HepG2 (cell line): ENCODE data around the gene SCYL1. TPM values are rescaled to one million over a fixed set of nuclear protein-coding genes. Genes with fewer than 3 reads are reported as not detected.
A peak's percentile ranks its signal among the peaks of the same experiment; 100 is the strongest.

Experiments
- CBX2 ChIP-seq, 2 experiments: fragments of 200-600 bp in 1 of 2; sonication (generic); formaldehyde crosslinking in 1 of 2; IDR thresholded peaks; 2 replicates each; pipeline versions ENCODE4 v1.7.0 to v1.8.1; 2018 to 2022; ENCODE audit warnings: low read depth in 2 of 2, low read length in 1 of 2, mild to moderate bottlenecking in 1 of 2, missing genetic modification reagents in 1 of 2
- DRAP1 ChIP-seq: IDR thresholded peaks from 2 replicates; pipeline ENCODE4 v1.6.1; 2016; ENCODE audit warnings: missing genetic modification reagents, missing compliant biosample characterization
- ELF4 ChIP-seq: sonication (generic); formaldehyde crosslinking; IDR thresholded peaks from 2 replicates; pipeline ENCODE4 v1.5.0; 2020; ENCODE audit warnings: missing genetic modification reagents, mild to moderate bottlenecking, moderate library complexity, borderline replicate concordance
- FOXO4 ChIP-seq: sonication (generic); formaldehyde crosslinking; conservative IDR thresholded peaks from 2 replicates; pipeline ENCODE4 v1.8.1; 2023; ENCODE audit warnings: missing genetic modification reagents
- HCFC1 ChIP-seq: fragments of 150-350 bp; IDR thresholded peaks from 2 replicates; pipeline ENCODE4 v1.6.1; 2014; ENCODE audit warnings: low read depth, low read length
- MEIS2 ChIP-seq: sonication (generic); formaldehyde crosslinking; IDR thresholded peaks from 2 replicates; pipeline ENCODE4 v1.9.0; 2021; ENCODE audit warnings: mild to moderate bottlenecking, missing genetic modification reagents
- MNT ChIP-seq: fragments of 450-650 bp; IDR thresholded peaks from 2 replicates; pipeline ENCODE4 v1.6.1; 2016
- MTF2 ChIP-seq: sonication (generic); formaldehyde crosslinking; IDR thresholded peaks from 2 replicates; pipeline ENCODE4 v1.5.0; 2020; ENCODE audit warnings: missing genetic modification reagents, borderline replicate concordance
- MYPOP ChIP-seq: sonication (generic); formaldehyde crosslinking; IDR thresholded peaks from 2 replicates; pipeline ENCODE4 v1.8.1; 2023; ENCODE audit warnings: mild to moderate bottlenecking, moderate library complexity, missing genetic modification reagents
- PBX3 ChIP-seq: sonication (generic); formaldehyde crosslinking; IDR thresholded peaks from 2 replicates; pipeline ENCODE4 v1.8.1; 2023; ENCODE audit warnings: missing genetic modification reagents, inconsistent platforms, borderline replicate concordance
- PHF8 ChIP-seq: sonication (generic); formaldehyde crosslinking; IDR thresholded peaks from 2 replicates; pipeline ENCODE4 v1.5.0; 2020; ENCODE audit warnings: missing genetic modification reagents
- RNF2 ChIP-seq: fragments of 450-650 bp; conservative IDR thresholded peaks from 2 replicates; pipeline ENCODE4 v1.6.1; 2016; ENCODE audit warnings: low read depth
- RXRB ChIP-seq: IDR thresholded peaks from 2 replicates; pipeline ENCODE4 v1.6.1; 2016; ENCODE audit warnings: borderline replicate concordance, missing genetic modification reagents, missing compliant biosample characterization
- SAFB2 ChIP-seq: sonication (generic); formaldehyde crosslinking; IDR thresholded peaks from 2 replicates; pipeline ENCODE4 v1.5.1; 2020; ENCODE audit warnings: missing genetic modification reagents, low read depth, mild to moderate bottlenecking, borderline replicate concordance
- TERF1 ChIP-seq: sonication (generic); formaldehyde crosslinking; IDR thresholded peaks from 2 replicates; pipeline ENCODE4 v1.8.0; 2022; ENCODE audit warnings: mild to moderate bottlenecking, missing genetic modification reagents, moderate library complexity
- TFDP2 ChIP-seq: sonication (generic); formaldehyde crosslinking; IDR thresholded peaks from 2 replicates; pipeline ENCODE4 v1.4.0; 2020; ENCODE audit warnings: missing genetic modification reagents
- ZNF224 ChIP-seq: sonication (generic); formaldehyde crosslinking; IDR thresholded peaks from 2 replicates; pipeline ENCODE4 v1.5.0; 2020; ENCODE audit warnings: mild to moderate bottlenecking, missing genetic modification reagents
- ZNF331 ChIP-seq: sonication (generic); formaldehyde crosslinking; IDR thresholded peaks from 2 replicates; pipeline ENCODE4 v1.4.0; 2020; ENCODE audit warnings: missing genetic modification reagents
- ZNF432 ChIP-seq: sonication (generic); formaldehyde crosslinking; IDR thresholded peaks from 2 replicates; pipeline ENCODE4 v1.5.0; 2020; ENCODE audit warnings: missing genetic modification reagents, mild to moderate bottlenecking, borderline replicate concordance
- ZNF550 ChIP-seq: sonication (generic); formaldehyde crosslinking; IDR thresholded peaks from 2 replicates; pipeline ENCODE4 v1.4.0; 2020; ENCODE audit warnings: mild to moderate bottlenecking, missing genetic modification reagents, borderline replicate concordance
- ZSCAN20 ChIP-seq: sonication (generic); formaldehyde crosslinking; IDR thresholded peaks from 2 replicates; pipeline ENCODE4 v1.4.0; 2020; ENCODE audit warnings: missing genetic modification reagents, mild to moderate bottlenecking, borderline replicate concordance
- polyA plus RNA-seq, 8 experiments: library from polyadenylated mRNA; depleted of rRNA in 3 of 8; stranded (reverse) in 7 of 8; unstranded in 1 of 8; fragments of >200 nt; fragmentation: Illumina TruSeq in 4 of 8; extraction: Trizol in 4 of 8; gene quantifications; 2 replicates each; pipeline versions ENCODE4 v1.2.1 to v1.2.3, GENCODE V29; 2011 to 2016; ENCODE audit warnings: low read depth in 4 of 8, missing spikeins in 1 of 8, mixed read lengths in 1 of 8; ENCODE audit not compliant: insufficient read depth in 1 of 8
- total RNA-seq, 5 experiments: library from RNA; depleted of rRNA; stranded (reverse); fragments of >200 nt; fragmentation: Illumina TruSeq; extraction: Trizol; gene quantifications; 2 replicates each; pipeline ENCODE4 v1.2.3, GENCODE V29; 2016; ENCODE audit warnings: low read depth in 1 of 5

SCYL1 gene
- total and polyA plus RNA-seq, 2 of the 13 experiments (the other 11 are each of a cell fraction or from before 2014, with no cell fraction given), result 65.9 to 103 TPM

- no peak for TF ChIP-seq PBX3 (CRISPR knock-in tag)
- no peak for TF ChIP-seq ZNF224
- no peak for TF ChIP-seq ZSCAN20 (CRISPR knock-in tag)
- TF ChIP-seq ELF4 (CRISPR knock-in tag), result no peak
- no peak for TF ChIP-seq MYPOP (CRISPR knock-in tag)
- no peak for TF ChIP-seq FOXO4 (CRISPR knock-in tag)
- no peak for TF ChIP-seq CBX2 (IDR thresholded peaks at IDR 0.05; ENCODE audit: low read depth, low read length)
- TF ChIP-seq CBX2 (CRISPR knock-in tag; IDR thresholded peaks at IDR 0.05; ENCODE audit: low read depth), result no peak
- no peak for TF ChIP-seq DRAP1 (CRISPR knock-in tag)
- TF ChIP-seq SAFB2 (CRISPR knock-in tag), result no peak
- TF ChIP-seq PHF8, result peak; percentile 55
- TF ChIP-seq TERF1, result no peak
- TF ChIP-seq RNF2, result no peak
- TF ChIP-seq RXRB, result peak; percentile 10; the same call in 1 of the 2 replicates
- TF ChIP-seq MTF2 (CRISPR knock-in tag), result no peak
- TF ChIP-seq HCFC1, result no peak
- no peak for TF ChIP-seq ZNF432 (CRISPR knock-in tag)
- TF ChIP-seq MNT, result no peak
- peak; percentile 37; the same call in 1 of the 2 replicates for TF ChIP-seq TFDP2
- no peak for TF ChIP-seq MEIS2 (CRISPR knock-in tag)
- TF ChIP-seq ZNF550 (CRISPR knock-in tag), result no peak
- TF ChIP-seq ZNF331 (CRISPR knock-in tag), result peak; percentile 10; the same call in 1 of the 2 replicates
Observed at GRCh38 chr11:65574109-65574810, 49.4 kb downstream of the SCYL1 start (continued).
